RCC 7860 (cell line): ENCODE results near the gene RASA3.
A peak's percentile ranks its signal among the peaks of the same experiment; 100 is the strongest.
"Not testable (repeated sequence)": the region's sequence is repeated elsewhere in the genome, so short reads cannot be mapped to it uniquely, and the experiment has no call there.

Source experiments
- DNase-seq: peaks from one replicate; pipeline ENCODE4 v3.0.0-alpha.2; 2015; ENCODE audit warnings: low spot score
- FAIRE-seq: peaks from 2 replicates; lab custom pipeline; 2012; peaks lifted over from hg19 to GRCh38; lab: Jason Lieb, UNC

Gene RASA3

DNA sequence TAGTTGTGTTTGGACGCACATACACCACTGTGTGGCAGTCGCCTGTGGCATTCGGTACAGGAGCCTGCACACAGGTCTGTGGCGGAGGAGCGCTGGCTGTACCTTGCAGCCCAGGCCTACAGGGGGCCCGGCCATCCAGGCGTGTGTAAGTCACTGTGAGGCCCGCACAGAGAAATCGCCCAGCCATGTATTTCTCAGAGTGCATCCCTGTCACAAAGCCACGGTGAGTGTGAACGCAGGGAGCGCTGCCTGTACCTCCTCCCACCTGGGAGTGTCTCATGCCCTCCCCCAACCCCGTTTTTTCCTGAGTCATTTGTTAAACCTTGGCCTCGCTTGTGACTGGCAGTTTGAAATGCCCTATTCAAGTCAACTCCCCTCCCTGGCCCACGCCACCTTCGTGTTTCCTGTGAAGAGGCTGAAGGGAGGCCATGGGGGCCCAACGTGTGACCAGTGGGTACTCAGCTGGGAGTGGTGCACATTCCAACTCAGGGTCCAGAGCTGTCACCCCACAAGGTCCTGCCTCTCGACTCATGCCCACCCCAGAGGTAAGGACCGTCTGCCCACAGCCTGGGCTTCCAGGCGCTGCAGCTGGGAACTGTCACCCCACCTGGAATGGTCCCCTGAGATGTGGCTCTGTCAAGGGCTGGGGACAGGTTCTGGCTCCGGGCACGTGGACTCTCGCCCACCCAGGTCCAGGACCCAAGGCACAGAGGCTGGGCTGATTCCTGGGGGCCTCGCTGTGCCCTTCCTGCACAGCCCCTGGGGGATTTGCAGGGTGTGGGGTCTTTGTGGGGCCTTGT, 11.6 kb upstream of the RASA3 start:
- DNase-seq (no peak), FAIRE-seq (no peak)

DNA sequence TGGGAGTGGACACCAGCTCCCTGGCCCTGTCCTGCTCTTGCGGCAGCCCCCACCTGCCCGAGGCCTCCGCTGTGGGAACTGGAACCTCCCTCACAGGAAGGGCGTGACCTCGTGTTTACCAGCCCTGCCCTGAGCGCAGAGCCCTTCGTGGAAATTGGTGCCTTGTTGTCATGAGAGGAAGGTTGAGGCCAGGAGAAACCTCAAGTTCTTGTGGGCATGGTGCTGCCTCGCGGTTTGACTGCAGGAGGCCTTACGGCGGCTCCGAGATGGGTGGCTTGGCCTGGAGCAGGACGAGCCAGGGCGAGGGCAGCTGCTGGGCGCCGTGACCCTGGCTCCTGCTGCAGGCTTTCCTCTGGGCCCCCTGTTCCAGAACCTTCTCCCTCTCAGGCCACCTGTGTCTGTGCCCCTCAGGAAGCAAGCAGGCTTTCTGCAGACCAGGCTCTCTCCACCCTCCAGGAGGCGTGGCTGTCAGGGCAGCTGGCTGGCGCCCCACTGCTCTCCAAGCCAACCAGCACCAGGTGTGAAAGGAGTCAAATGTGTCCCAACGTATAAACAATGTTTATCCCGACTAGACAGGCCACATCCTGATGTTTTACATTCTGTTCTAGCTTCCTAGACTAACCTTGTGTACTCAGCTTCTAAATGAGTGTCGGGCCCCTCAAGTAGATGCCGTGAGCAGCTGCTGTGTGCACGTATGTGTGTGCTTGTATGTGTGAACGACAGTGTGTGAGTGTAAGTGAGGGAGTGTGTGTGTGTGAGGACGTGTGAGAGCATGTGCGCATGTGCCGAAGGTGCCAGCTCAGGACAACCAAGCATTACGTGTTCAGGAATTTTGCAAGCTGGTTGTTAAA, 10.4 kb upstream of the RASA3 start:
- no peak for FAIRE-seq
- no peak for DNase-seq

GRCh38 chr13:114142137-114142550, 9.7 kb upstream of the RASA3 start:
- FAIRE-seq (no peak), DNase-seq (no peak)

- no peak for DNase-seq
- no peak for FAIRE-seq
Measured at GRCh38 chr13:114141261-114141996, 9.0 kb upstream of the RASA3 start.

DNA sequence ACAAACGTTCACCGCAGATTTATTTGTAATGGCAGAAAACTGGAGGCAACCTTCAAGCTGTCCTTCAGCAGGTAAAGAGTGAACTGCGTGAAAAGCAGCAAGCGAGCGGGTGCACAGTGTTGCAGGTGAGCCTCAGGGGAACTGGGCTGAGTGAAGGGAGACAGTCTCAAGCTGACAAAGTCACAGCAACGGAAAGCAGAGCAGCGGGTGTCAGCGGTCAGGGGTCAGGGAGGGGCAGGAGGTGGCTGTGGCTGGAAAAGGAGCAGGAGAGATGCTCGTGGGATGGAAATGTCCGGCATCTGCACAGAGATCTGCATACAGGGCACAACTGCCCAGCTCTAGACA, 8.5 kb upstream of the RASA3 start:
- no peak for DNase-seq

GRCh38 chr13:114140131-114140905, 7.9 kb upstream of the RASA3 start:
- no peak for DNase-seq

More for the DNA sequence above, 8.5 kb upstream of the RASA3 start:
- no peak for FAIRE-seq

DNA sequence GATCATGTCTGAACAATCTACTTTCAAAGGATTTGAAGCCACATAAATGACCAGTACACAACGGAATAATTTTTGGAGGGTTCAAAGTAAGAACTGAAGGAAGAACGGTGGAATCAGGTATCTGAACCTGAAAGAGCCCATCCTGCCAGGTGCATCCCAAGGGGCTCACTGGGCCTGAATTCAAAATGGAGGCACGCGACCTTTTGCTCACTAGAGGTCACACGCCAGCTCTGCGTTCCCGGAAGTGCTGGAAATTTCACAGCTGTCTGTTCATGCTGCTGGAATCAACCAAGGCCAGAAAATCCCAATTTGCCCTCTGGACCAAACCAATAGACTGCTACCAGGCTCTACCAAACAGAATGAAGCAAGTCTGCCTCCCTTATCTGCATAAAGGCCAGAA, 4.2 kb upstream of the RASA3 start:
- no peak for DNase-seq
- FAIRE-seq, result no peak

More at GRCh38 chr13:114140131-114140905, 7.9 kb upstream of the RASA3 start:
- no peak for FAIRE-seq

- FAIRE-seq (peak; percentile 61), DNase-seq (peak; percentile 42)
Measured at GRCh38 chr13:114135731-114136171, 3.3 kb upstream of the RASA3 start.

DNA sequence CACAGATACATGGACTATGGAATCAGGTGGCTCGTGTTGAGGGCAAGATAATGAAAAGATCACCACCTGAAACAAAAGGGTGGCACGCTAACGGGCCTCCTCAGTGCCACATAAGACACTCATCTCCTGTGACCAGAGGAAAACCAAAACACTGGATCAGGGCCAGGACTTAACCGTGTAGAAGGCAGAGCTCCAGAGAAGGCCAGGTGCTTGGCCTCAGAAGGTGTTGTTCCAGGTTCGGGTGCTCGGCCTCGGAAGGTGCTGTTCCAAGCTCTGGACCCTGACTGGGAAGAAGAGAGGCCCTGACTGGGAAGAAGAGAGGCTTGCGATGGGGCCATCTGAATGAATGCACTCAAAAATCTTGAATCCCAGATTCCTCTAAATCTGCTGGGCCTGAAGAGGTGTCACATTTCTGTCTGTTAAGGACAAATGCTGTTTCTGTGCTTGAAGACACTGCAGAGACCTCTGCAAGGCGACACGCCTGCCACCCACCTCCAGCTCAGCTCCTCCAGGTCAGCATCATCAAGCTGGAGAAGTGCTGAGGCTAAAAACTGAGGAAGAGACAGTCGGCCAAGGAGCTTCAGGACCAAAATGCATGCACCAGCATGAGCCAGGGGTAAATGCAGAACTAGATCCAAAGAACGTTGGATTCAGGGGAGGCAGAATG, 2.7 kb upstream of the RASA3 start:
- FAIRE-seq (no peak), DNase-seq (no peak)

DNA sequence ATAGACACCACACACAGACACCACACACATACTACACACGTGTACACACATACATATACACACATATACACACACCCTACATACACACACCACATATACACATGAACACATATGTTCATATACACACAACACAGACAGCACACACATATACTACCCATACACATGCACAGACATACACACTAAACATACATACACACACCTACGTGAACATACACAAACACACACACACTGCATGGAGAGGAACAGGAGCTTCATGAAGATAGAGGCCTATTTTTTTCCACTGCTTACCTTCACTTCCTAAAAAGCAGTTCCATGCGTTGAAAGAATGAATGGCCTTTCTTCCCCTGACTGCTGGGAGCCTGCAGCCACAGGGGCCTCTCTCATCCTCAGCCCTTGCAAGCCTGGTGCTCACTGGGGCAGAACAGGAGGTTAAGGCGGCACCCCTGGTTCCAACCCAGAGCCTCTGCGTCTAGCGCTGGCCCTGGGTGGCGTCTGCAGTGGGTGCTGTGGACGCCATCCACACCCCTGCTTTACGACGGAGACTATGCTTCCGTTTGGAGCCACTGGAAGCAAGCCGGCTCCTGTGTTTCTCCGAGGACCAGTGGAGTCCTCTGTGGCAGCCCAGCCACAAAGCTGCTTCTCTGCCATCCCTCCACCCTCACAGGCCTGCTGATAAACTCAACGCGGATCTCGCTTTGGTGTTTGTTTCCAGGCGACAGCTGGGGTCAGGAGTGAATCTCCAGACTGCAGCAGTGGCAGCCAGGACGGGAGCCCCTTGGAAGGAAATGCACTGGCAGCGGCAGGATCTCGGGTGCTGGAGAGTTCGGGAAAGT, 1.9 kb upstream of the RASA3 start:
- FAIRE-seq, result peak; percentile 62
- DNase-seq, result peak; percentile 43

- not testable (repeated sequence) for DNase-seq, FAIRE-seq
Measured at GRCh38 chr13:114133552-114133951, 1.1 kb upstream of the RASA3 start.

DNA sequence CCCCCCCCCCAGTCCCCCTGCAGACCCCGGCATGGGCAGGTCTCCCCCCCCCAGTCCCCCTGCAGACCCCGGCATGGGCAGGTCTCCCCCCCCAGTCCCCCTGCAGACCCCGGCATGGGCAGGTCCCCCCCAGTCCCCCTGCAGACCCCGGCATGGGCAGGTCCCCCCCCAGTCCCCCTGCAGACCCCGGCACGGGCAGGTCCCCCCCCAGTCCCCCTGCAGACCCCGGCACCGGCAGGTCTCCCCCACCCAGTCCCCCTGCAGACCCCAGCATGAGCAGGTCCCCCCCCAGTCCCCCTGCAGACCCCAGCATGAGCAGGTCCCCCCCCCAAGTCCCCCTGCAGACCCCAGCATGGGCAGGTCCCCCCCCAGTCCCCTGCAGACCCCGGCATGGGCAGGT, 703 bp upstream of the RASA3 start:
- DNase-seq, FAIRE-seq: not testable (repeated sequence)

DNA sequence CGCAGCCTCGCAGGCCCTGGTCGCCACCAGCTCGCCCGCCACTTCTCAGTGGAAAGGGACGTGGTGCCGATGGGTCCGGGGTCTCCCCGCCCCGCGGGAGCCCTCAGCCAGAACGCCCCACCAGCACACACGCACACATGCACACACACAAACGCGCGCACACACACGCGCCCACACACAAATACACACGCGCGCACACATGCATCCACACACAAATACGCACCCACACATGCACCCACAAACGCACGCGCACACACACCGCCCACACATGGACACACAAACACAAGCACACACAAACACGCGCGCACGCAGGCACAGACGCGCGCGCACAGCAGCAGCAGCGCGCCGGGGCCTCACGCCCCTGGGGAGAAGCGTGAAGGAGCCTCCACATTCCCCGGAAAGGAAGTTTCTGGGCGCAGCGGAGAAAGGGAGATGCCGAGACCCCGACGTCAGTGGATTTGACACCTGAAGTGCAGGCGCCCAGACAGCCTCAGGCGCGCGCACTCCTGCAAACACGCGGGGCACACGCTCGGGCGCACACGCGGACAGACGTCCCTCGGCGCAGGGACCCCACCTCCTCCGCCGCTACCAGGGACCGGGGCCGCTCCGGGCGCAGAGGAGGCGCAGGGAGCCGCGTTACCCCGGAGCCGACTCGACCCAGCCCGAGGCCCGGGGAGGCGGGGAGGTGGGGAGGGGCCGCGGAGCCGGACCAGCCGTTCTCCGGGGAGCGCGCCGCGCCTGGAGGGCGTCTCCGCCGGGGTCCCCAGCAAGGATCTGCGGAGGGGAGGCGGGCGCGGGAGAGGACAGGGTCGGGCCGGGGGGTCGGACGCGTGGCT, 622 bp downstream of the RASA3 start:
- FAIRE-seq, result no peak

DNA sequence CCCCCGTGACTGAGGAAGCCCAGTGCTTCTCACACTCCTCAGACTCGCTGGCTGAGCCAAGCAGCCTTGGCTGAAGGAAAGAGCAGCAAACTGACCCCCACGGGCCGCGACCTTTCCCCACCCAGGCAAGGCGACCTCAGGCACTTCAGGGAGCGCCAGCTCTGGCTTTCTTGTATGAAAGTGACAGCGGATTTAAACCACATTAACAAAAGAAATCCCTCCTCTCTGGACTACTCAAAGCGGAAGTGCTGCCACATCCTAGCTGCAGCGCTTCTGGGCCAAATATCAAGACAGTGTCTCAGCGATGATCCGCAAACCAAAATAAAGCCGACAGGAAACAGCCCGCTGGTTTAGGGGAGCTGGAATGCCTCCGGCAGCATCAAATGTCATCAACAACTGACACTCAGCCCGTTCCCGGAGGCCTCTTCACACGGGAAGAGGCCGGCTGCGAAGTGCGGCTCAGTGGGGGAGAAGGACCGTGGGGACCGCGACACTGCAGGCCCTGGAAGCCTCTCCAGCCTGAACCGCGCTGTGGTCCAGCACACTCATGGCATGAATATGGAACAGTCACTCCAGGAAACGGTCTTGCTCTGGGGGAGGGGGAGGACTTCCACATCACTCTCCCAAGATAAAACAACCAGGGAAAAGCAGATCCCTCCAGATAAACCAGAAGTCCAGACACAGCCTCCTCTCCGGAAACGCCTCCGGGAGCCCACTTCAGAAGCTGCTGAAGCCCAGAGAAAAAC, 1.4 kb downstream of the RASA3 start:
- FAIRE-seq, result peak; percentile 75
- DNase-seq, result peak; percentile 88

More for the DNA sequence above, 622 bp downstream of the RASA3 start:
- DNase-seq, result no peak

DNA sequence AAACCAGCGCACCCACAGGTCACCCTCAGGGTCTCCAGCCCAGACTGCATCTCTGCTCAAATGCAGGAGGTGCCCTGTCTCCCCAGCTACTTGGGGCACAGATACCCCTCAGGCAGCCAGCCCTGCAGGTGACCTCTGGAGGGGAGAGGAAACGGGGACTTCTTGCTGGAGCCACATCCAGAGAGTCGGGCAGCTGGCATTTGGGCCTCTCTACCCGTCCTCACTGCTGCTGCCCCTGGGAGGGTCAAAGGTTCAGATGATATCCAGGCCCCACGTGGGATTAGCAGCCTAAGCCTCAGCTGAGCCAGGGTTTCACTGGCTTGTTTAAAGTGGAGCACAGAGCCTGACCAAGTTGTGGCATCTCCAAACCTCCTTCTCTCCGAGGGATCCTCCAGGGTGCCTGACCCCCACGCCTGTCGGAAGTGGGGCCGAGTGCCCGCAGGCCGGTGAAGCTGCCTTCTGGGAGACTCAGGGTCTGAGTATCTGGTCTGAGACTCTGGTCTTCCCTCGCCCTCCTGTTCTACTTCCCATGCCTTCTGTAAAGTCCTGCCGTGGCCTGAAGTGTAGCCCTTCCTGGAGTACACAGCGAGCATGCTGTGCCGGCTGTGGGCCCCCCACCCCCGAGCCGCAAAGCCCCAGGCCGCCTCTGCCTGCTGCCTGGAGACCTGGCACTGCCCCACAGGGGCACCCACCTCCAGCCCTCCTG, 2.1 kb downstream of the RASA3 start:
- FAIRE-seq (no peak), DNase-seq (no peak)

DNA sequence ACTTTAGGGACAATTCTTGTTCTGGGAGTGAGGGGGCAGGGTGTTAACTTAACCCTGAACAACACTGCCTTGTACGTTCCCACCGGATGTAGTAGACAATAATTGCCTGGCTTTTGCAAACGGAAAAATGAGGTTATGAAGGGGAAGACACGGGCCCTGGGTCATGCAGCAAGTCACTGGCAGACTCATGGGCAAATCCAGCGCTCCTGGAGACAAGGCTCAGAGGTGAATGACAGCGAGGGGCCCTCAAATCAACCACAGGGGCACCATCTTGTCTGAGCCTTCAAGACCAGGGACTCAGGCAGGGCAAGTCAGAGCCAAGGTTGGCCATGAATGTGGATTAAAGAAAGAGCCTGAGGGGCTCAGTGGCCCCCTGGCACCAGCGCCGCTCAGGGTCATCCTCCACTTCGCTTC, 2.8 kb downstream of the RASA3 start:
- DNase-seq (peak; percentile 15), FAIRE-seq (no peak)
